Stimulated activated CD8-positive, alpha-beta memory T cell treated with anti-CD3 and anti-CD28 coated beads, Interleukin-7, amount 100 ng/mL, for 48 hours (primary cell): ENCODE measurements around the gene BCLAF3.

ENCODE experiments used
- DNase-seq, 2 donors: peaks; one replicate each; pipeline ENCODE4 v3.0.0-alpha.2; 2020; ENCODE audit warnings: low read depth in 1 of 2; ENCODE audit errors: extremely low read depth in 1 of 2

BCLAF3 gene

GRCh38 chrX:19990556-19991349, at the start of gene BCLAF3:
TSS of gene BCLAF3 (minus strand) at chrX:19991061. CDS start at chrX:19970264, 20,797 bp downstream.
- peak; percentile 74 to 79 for DNase-seq

- no peak for DNase-seq
Measured at GRCh38 chrX:20038966-20039365, 48.1 kb upstream of the BCLAF3 start.

GRCh38 chrX:20037186-20037585, 46.3 kb upstream of the BCLAF3 start:
- no peak for DNase-seq

GRCh38 chrX:20032201-20032600, 41.3 kb upstream of the BCLAF3 start:
- no peak for DNase-seq

- no peak for DNase-seq
Measured at GRCh38 chrX:20029728-20030127, 38.9 kb upstream of the BCLAF3 start.

- DNase-seq, result no peak
Measured at GRCh38 chrX:20028588-20028987, 37.7 kb upstream of the BCLAF3 start.

- DNase-seq, result no peak
Measured at GRCh38 chrX:20026278-20026677, 35.4 kb upstream of the BCLAF3 start.

GRCh38 chrX:20019672-20020365, 29.0 kb upstream of the BCLAF3 start:
- no peak for DNase-seq

GRCh38 chrX:20016616-20016945, 25.7 kb upstream of the BCLAF3 start:
- no peak for DNase-seq

- no peak for DNase-seq
Measured at GRCh38 chrX:20015945-20016615, 25.2 kb upstream of the BCLAF3 start.

- DNase-seq, result no peak
Measured at GRCh38 chrX:20015422-20015821, 24.6 kb upstream of the BCLAF3 start.

GRCh38 chrX:20011608-20012007, 20.7 kb upstream of the BCLAF3 start:
- no peak for DNase-seq

- no peak for DNase-seq
Measured at GRCh38 chrX:20007962-20008622, 17.2 kb upstream of the BCLAF3 start.

- no peak for DNase-seq
Measured at GRCh38 chrX:20005883-20006282, 15.0 kb upstream of the BCLAF3 start.

GRCh38 chrX:20001588-20001987, 10.7 kb upstream of the BCLAF3 start:
- DNase-seq, result no peak

- no peak for DNase-seq
Measured at GRCh38 chrX:19991350-19991718, 473 bp upstream of the BCLAF3 start.

- DNase-seq, result peak in 1 of 2 donors; percentile 0
Measured at GRCh38 chrX:19990151-19990555, 708 bp downstream of the BCLAF3 start.

GRCh38 chrX:19987856-19988255, 3.0 kb downstream of the BCLAF3 start:
- DNase-seq, result no peak

- DNase-seq, result no peak
Measured at GRCh38 chrX:19986531-19986930, 4.3 kb downstream of the BCLAF3 start.

GRCh38 chrX:19981947-19982346, 8.9 kb downstream of the BCLAF3 start:
- DNase-seq, result no peak

GRCh38 chrX:19975845-19976244, 15.0 kb downstream of the BCLAF3 start:
- DNase-seq, result no peak
